PC-9 (cell line): ENCODE results near the gene TOB2. TPM values are rescaled to one million over a fixed set of nuclear protein-coding genes. Genes with fewer than 3 reads are reported as not detected.

ENCODE experiments used
- BruUV-seq: library from RNA; stranded (reverse); fragments of 400-500 nt; replicated peaks from 2 replicates; lab custom pipeline; 2021; lab: Mats Ljungman, UMichigan
- CTCF ChIA-PET: fragments of 300-600 bp; sonication (Branson Sonifier 250); formaldehyde crosslinking; loops from one replicate; lab custom pipeline; 2022; ENCODE audit warnings: antibody characterized with exemption; lab: Charles Lee
- POLR2A ChIA-PET: fragments of 300-600 bp; sonication (Branson Sonifier 250); formaldehyde crosslinking; loops from one replicate; lab custom pipeline; 2022; ENCODE audit warnings: antibody characterized with exemption; ENCODE audit not compliant: unreplicated experiment; lab: Charles Lee
- DNase-seq, 2 experiments: peaks; one replicate each; pipeline versions ENCODE4 v3.0.0 to v3.0.0-alpha.2; 2015 to 2022; ENCODE audit warnings: mixed read lengths in 1 of 2
- H2AFZ ChIP-seq: fragments of 200-600 bp; sonication (generic); 2 replicates; pipeline ENCODE4 v1.8.1; 2017; ENCODE audit warnings: antibody characterized with exemption
- H3F3A ChIP-seq: fragments of 200-600 bp; sonication (generic); 2 replicates; pipeline ENCODE4 v1.8.1; 2017; ENCODE audit warnings: antibody characterized with exemption, mild to moderate bottlenecking, low read depth; ENCODE audit not compliant: insufficient read depth
- H3K27ac ChIP-seq: fragments of 200-600 bp; sonication (generic); 2 replicates; pipeline ENCODE4 v1.6.1; 2016; ENCODE audit warnings: mixed run types
- H3K27me3 ChIP-seq: fragments of 200-600 bp; sonication (generic); 2 replicates; pipeline ENCODE4 v1.6.1; 2016; ENCODE audit warnings: low read depth, mixed run types; ENCODE audit not compliant: insufficient read depth
- H3K36me3 ChIP-seq: fragments of 200-600 bp; sonication (generic); 2 replicates; pipeline ENCODE4 v1.6.1; 2016; ENCODE audit warnings: low read depth, mixed run types
- H3K4me1 ChIP-seq: fragments of 200-600 bp; sonication (generic); replicated peaks from 2 replicates; pipeline ENCODE4 v1.6.1; 2016; ENCODE audit warnings: mixed run types; ENCODE audit not compliant: insufficient read depth
- H3K4me2 ChIP-seq: fragments of 200-600 bp; sonication (generic); 2 replicates; pipeline ENCODE4 v1.6.1; 2017; ENCODE audit warnings: mixed run types
- H3K4me3 ChIP-seq: fragments of 200-600 bp; sonication (generic); 2 replicates; pipeline ENCODE4 v1.6.1; 2016; ENCODE audit warnings: mixed run types
- H3K79me2 ChIP-seq: fragments of 200-600 bp; sonication (generic); 2 replicates; pipeline ENCODE4 v1.6.1; 2017; ENCODE audit warnings: low read depth, mixed run types
- H3K9me2 ChIP-seq: fragments of 200-600 bp; sonication (generic); 2 replicates; pipeline ENCODE4 v1.8.1; 2017; ENCODE audit warnings: mild to moderate bottlenecking; ENCODE audit not compliant: insufficient read depth
- H3K9me3 ChIP-seq: fragments of 200-600 bp; sonication (generic); 2 replicates; pipeline ENCODE4 v1.8.1; 2016; ENCODE audit warnings: low read depth; ENCODE audit not compliant: insufficient read depth
- H4K20me1 ChIP-seq: fragments of 200-600 bp; sonication (generic); 2 replicates; pipeline ENCODE4 v1.8.1; 2017; ENCODE audit not compliant: insufficient read depth
- CTCF ChIP-seq: fragments of 200-600 bp; sonication (generic); conservative IDR thresholded peaks from 2 replicates; pipeline ENCODE4 v1.6.1; 2017; ENCODE audit warnings: mixed run types, antibody characterized with exemption, mild to moderate bottlenecking, moderate library complexity
- EZH2 ChIP-seq: fragments of 200-600 bp; sonication (generic); IDR thresholded peaks from 2 replicates; pipeline ENCODE4 v1.8.0; 2017; ENCODE audit warnings: antibody characterized with exemption, low read depth
- intact Hi-C: fragments of 100-400 bp; cut with micrococcal nuclease; formaldehyde crosslinking; loops from one replicate; pipeline ENCODE4 v1.10.0; 2022; ENCODE audit not compliant: unreplicated experiment
- total RNA-seq: library from RNA; stranded (reverse); gene quantifications from 2 replicates; pipeline ENCODE4 v1.2.3, GENCODE V29; 2021

The TOB2 gene
- total RNA-seq, 1 experiment from 2014 or later = 57.4 TPM

- no peaks in the 10 kb centered on the region for H3K9me3 ChIP-seq
- peaks cover 13% of the 10 kb centered on the region for H4K20me1 ChIP-seq
- CTCF ChIA-PET = interaction anchor here (0.6 to 1.0 kb wide), 2 partner anchors 70 to 837 kb away, joined by 3 to 4 read pairs; no protein-coding TSS in a partner anchor
- H2AFZ ChIP-seq = peak overlapping the region; percentile 91
- H3K4me1 ChIP-seq = peaks cover 19% of the 10 kb centered on the region
- 0 out of 2 replicates have a peak, but pooled peaks cover 6% of the 10 kb centered on the region for H3K36me3 ChIP-seq
- BruUV-seq = no TSS peak
- H3F3A ChIP-seq = peaks cover 44% of the 10 kb centered on the region
- H3K4me3 ChIP-seq = peak overlapping the region; percentile 92
- H3K9me2 ChIP-seq = no peaks in the 10 kb centered on the region
- no peaks in the 10 kb centered on the region for H3K27me3 ChIP-seq
- POLR2A ChIA-PET = interaction anchor here (0.6 to 3.0 kb wide), 8 partner anchors 21 to 1167 kb away, joined by 3 to 11 read pairs (median 4); partner anchors contain the start of genes ACO2, PHF5A and POLDIP3
- peak overlapping the region; percentile 95 for H3K4me2 ChIP-seq
- peak; percentile 52 to 61 for DNase-seq
- intact Hi-C loops = loop anchor here (1.0 to 2.0 kb wide), 4 partner anchors 22 to 497 kb away; partner anchors contain the start of genes ACO2, RBX1 and TEF
- TF ChIP-seq EZH2 (no peak), CTCF (no peak)
- H3K79me2 ChIP-seq = peaks cover 44% of the 10 kb centered on the region
- peak overlapping the region; percentile 83 for H3K27ac ChIP-seq
Measured at GRCh38 chr22:41447435-41448188, 1.0 kb upstream of the TOB2 start.

GRCh38 chr22:41446057-41446501, 522 bp downstream of the TOB2 start:
- Histone ChIP-seq H2AFZ (peak overlapping the region; percentile 72), H3K4me1 (peaks cover 22% of the 10 kb centered on the region), H3K27me3 (no peaks in the 10 kb centered on the region), H3K9me3 (no peaks in the 10 kb centered on the region), H3K27ac (peak overlapping the region; percentile 83), H3K36me3 (peaks cover 12% of the 10 kb centered on the region; the same call in 1 of the 2 replicates), H3F3A (peaks cover 47% of the 10 kb centered on the region), H3K4me3 (peak overlapping the region; percentile 92), H3K9me2 (no peaks in the 10 kb centered on the region), H3K4me2 (peak overlapping the region; percentile 95), H3K79me2 (peaks cover 59% of the 10 kb centered on the region), H4K20me1 (peaks cover 29% of the 10 kb centered on the region)
- BruUV-seq = no TSS peak
- DNase-seq = peak in 1 of 2 experiments; percentile 20
- intact Hi-C loops = loop anchor here (1.0 to 2.0 kb wide), 2 partner anchors 161 to 495 kb away; partner anchors contain the start of gene RBX1
- POLR2A ChIA-PET = interaction anchor here (0.5 to 3.0 kb wide), 8 partner anchors 11 to 763 kb away, joined by 3 to 23 read pairs (median 8); partner anchors contain the start of genes ACO2, PHF5A and TEF
- TF ChIP-seq EZH2 = no peak
- TF ChIP-seq CTCF = no peak
- CTCF ChIA-PET = interaction anchor here (0.6 kb wide), 1 partner anchor 67 kb away, joined by 4 read pairs; no protein-coding TSS in a partner anchor
